Mucosa of descending colon (tissue), 3 donors: Measurements from ENCODE around the gene GARIN3. TPM values are rescaled to one million over a fixed set of nuclear protein-coding genes. Genes with fewer than 3 reads are reported as not detected.
"Not testable (repeated sequence)": the region's sequence is repeated elsewhere in the genome, so short reads cannot be mapped to it uniquely, and the experiment has no call there.

Experiments used
- ATAC-seq: fragments of 200-7000 bp; cut with Tn5 transposase; one replicate; pipeline ENCODE4 v1.9.1; 2020; ENCODE audit warnings: mild to moderate bottlenecking, moderate library complexity
- DNase-seq, 3 donors: peaks; one replicate each; pipeline ENCODE4 v3.0.0-alpha.2; 2020
- H3K36me3 ChIP-seq: fragments of 200-600 bp; one replicate; pipeline ENCODE4 v1.8.0; 2021; ENCODE audit warnings: low read depth, mild to moderate bottlenecking
- H3K4me1 ChIP-seq: fragments of 200-600 bp; one replicate; pipeline ENCODE4 v1.8.0; 2021; ENCODE audit warnings: low read depth, mild to moderate bottlenecking
- H3K4me3 ChIP-seq: fragments of 200-600 bp; one replicate; pipeline ENCODE4 v1.8.0; 2021; ENCODE audit warnings: mild to moderate bottlenecking
- H3K9me3 ChIP-seq: fragments of 200-600 bp; one replicate; pipeline ENCODE4 v1.8.0; 2021; ENCODE audit warnings: mild to moderate bottlenecking
- CTCF ChIP-seq: fragments of 200-600 bp; IDR thresholded peaks from one replicate; pipeline ENCODE4 v1.8.0; 2022; ENCODE audit warnings: antibody characterized with exemption, mild to moderate bottlenecking
- intact Hi-C, 2 donors: fragments of 100-400 bp; cut with DNase I in 1 of 2; cut with micrococcal nuclease in 1 of 2; formaldehyde crosslinking; loops; one replicate each; pipeline versions ENCODE4 v1.11.0 to v1.11.1; 2022; cut with DNase I, micrococcal nuclease
- total RNA-seq, 3 donors: library from RNA; stranded (reverse); fragmentation: NEBNext Ultra II Directional in 2 of 3; extraction: Animal tissue kit (Norgen Biotek cat#: 25700) in 2 of 3; gene quantifications; one replicate each; pipeline versions ENCODE4 v1.2.1 to v1.2.4, GENCODE V29; 2021 to 2023
- donor health status: DM: no; HTN: no; CAD: no; lungs with moderate emphysema.
- donor health status: DM: no; HTN: no; CAD: no.
- donor health status: DM: no; HTN: yes; CAD: no.

Gene GARIN3
- total RNA-seq, 3 donors from 2014 or later, result not detected

- no peak for DNase-seq
- Histone ChIP-seq H3K4me1 (no peaks in the 10 kb centered on the region), H3K9me3 (no peaks in the 10 kb centered on the region), H3K4me3 (no peak overlapping the region), H3K36me3 (no peaks in the 10 kb centered on the region)
- ATAC-seq, result peak; percentile 8
- intact Hi-C loops, result no loop called here
- no peak for TF ChIP-seq CTCF
These were observed 22.2 kb upstream of the GARIN3 start for GRCh38 chr5:157188270-157188669.

GRCh38 chr5:157187046-157187754 is 21.1 kb upstream of the GARIN3 start:
- Histone ChIP-seq H3K4me1 (no peaks in the 10 kb centered on the region), H3K36me3 (no peaks in the 10 kb centered on the region), H3K9me3 (no peaks in the 10 kb centered on the region), H3K4me3 (no peak overlapping the region)
- TF ChIP-seq CTCF, result no peak
- no peak for DNase-seq
- no peak for ATAC-seq
- intact Hi-C loops, result no loop called here

- Histone ChIP-seq H3K36me3 (no peaks in the 10 kb centered on the region), H3K4me3 (no peak overlapping the region), H3K9me3 (no peaks in the 10 kb centered on the region), H3K4me1 (no peaks in the 10 kb centered on the region)
- DNase-seq, result no peak
- intact Hi-C loops, result no loop called here
- ATAC-seq, result no peak
- no peak for TF ChIP-seq CTCF
These were observed 20.4 kb upstream of the GARIN3 start for GRCh38 chr5:157186309-157187045.

DNA sequence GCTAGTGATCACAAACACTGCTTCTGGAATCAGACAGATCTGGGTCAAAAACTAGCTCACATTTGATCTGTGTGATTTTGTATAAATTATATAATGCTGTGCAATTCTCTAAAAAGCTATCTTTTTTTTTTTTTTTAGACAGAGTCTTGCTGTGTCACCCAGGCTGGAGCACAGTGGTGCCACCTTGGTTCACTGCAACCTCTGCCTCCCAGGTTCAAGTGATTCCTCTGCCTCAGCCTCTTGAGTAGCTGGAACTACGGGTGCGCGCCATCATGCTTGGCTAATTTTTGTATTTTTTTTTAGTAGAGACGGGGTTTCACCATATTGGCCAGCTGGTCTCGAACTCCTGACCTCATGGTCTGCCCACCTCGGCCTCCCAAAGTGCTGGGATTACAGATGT is 19.1 kb upstream of the GARIN3 start:
- not testable (repeated sequence) for H3K36me3 ChIP-seq, H3K9me3 ChIP-seq

GRCh38 chr5:157184117-157184670 is 18.1 kb upstream of the GARIN3 start:
- intact Hi-C loops, result no loop called here
- Histone ChIP-seq H3K4me1 (no peaks in the 10 kb centered on the region), H3K36me3 (no peaks in the 10 kb centered on the region), H3K9me3 (no peaks in the 10 kb centered on the region), H3K4me3 (no peak overlapping the region)
- ATAC-seq, result no peak
- TF ChIP-seq CTCF, result no peak
- no peak for DNase-seq

More for the DNA sequence above, 19.1 kb upstream of the GARIN3 start:
- DNase-seq, ATAC-seq, H3K4me3 ChIP-seq, H3K4me1 ChIP-seq, intact Hi-C loops: not testable (repeated sequence)

DNA sequence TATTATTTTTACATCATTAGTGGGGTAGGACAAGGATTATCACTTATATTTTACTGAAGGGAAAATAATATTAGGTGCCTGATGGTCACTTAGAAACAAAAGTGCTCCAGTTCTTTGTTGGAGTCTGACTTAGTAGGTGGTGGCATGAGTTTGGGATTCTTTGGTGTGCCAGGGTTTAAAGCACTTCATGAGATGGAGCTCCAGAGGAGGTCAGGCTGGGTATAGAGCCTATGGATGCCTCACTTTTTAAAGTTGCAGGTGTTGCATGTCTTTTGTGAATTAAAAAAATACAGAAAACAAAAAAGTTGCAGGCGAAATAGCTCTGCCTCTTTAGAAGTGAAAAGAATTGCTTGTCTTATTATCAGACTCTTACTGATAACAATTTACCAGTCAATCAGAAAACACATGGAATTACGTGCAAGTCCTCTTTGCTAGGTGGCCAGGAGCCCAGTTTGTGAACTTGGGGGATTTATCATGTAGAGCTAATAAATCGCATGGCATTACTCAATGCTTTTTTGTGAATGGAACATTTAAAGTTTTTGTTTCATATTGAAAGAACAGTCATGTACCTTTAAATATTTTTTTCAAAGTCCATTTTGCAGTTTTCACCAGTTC is 16.2 kb upstream of the GARIN3 start:
- TF ChIP-seq CTCF, result no peak
- H3K36me3 ChIP-seq, result no peaks in the 10 kb centered on the region
- DNase-seq, result no peak
- H3K4me1 ChIP-seq, result no peaks in the 10 kb centered on the region
- no peak for ATAC-seq
- H3K4me3 ChIP-seq, result no peak overlapping the region
- no peaks in the 10 kb centered on the region for H3K9me3 ChIP-seq
- intact Hi-C loops, result no loop called here
